Astrocyte of the cerebellum (primary cell): ENCODE measurements around the gene BICDL1.

Source experiments
- DNase-seq: peaks from one replicate; pipeline ENCODE4 v3.0.0-alpha.2; 2011; ENCODE audit warnings: low read depth
- H3K4me3 ChIP-seq: 2 replicates; pipeline ENCODE4 v1.5.1; 2011; ENCODE audit warnings: mild to moderate bottlenecking, low read depth, low read length, moderate library complexity
- in situ Hi-C: cut with HindIII; loops from 2 replicates; pipeline ENCODE4 v1.10.0; 2017; ENCODE audit warnings: low sequenced_read_pairs
- TF ChIP-seq, protein P1 (sequence below): IDR thresholded peaks from 2 replicates; pipeline ENCODE4 v1.5.1; 2012; ENCODE audit warnings: low read length, low read depth, moderate library complexity, mild to moderate bottlenecking; ENCODE audit errors: missing control alignments

The BICDL1 gene, protein sequence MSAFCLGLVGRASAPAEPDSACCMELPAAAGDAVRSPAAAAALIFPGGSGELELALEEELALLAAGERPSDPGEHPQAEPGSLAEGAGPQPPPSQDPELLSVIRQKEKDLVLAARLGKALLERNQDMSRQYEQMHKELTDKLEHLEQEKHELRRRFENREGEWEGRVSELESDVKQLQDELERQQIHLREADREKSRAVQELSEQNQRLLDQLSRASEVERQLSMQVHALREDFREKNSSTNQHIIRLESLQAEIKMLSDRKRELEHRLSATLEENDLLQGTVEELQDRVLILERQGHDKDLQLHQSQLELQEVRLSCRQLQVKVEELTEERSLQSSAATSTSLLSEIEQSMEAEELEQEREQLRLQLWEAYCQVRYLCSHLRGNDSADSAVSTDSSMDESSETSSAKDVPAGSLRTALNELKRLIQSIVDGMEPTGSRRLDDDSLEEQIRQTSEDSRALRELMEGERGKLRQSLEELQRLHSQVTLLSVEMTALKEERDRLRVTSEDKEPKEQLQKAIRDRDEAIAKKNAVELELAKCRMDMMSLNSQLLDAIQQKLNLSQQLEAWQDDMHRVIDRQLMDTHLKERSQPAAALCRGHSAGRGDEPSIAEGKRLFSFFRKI

DNA sequence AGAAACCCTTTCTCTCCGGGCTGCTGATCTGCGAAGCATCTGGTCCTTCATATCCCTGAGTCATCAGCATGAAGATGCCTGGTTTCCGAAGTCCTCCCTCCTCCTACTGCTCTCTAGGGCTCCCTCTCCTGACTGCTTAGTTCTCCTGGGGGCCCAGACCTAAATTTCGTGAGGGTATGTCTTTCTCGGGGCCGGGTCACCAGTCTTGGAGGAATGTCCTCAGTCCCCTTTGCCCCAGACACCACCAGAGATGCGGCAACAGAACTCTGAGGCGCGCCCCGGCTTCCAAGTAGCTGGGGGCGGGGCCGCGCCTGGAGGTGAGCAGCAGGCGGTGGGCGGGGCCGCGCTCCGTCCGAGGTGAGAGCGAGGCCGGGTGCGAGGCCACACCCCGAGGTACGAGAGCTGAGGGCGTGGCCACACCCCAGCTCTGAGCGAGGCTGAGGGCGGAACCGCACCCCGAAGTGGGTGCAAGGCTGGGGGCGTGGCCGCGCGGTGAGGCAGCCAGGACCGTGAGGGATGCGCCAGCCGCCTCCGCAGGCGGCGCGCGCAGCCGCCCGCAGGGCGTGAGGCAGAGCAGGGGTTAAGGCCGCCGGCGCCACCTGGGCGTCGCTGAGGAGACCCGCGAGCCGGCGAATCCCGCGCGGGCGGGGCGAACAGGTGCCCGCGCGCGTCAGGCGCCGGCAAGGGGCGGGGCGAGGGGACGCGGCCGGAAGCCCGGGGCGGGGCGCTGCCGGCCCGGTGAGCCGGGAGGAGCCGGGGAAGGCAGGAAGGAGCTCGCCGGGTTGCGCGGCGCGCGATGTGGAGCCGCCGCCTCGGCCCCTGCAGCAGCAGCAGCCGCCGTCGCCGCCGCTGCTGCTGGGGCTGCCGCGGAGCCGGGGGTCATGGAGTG lies at the start of gene BICDL1:
BICDL1 (plus strand) TSS at position 765 of the 889 bp plus-strand sequence. CDS start 633 bp downstream, outside the sequence.
- DNase-seq, result no peak
- H3K4me3 ChIP-seq, result peak within 1 kb of the TSS; percentile 42
- TF ChIP-seq, protein P1, sequence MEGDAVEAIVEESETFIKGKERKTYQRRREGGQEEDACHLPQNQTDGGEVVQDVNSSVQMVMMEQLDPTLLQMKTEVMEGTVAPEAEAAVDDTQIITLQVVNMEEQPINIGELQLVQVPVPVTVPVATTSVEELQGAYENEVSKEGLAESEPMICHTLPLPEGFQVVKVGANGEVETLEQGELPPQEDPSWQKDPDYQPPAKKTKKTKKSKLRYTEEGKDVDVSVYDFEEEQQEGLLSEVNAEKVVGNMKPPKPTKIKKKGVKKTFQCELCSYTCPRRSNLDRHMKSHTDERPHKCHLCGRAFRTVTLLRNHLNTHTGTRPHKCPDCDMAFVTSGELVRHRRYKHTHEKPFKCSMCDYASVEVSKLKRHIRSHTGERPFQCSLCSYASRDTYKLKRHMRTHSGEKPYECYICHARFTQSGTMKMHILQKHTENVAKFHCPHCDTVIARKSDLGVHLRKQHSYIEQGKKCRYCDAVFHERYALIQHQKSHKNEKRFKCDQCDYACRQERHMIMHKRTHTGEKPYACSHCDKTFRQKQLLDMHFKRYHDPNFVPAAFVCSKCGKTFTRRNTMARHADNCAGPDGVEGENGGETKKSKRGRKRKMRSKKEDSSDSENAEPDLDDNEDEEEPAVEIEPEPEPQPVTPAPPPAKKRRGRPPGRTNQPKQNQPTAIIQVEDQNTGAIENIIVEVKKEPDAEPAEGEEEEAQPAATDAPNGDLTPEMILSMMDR, result peak; percentile 35
- in situ Hi-C loops, result no loop called here

DNA sequence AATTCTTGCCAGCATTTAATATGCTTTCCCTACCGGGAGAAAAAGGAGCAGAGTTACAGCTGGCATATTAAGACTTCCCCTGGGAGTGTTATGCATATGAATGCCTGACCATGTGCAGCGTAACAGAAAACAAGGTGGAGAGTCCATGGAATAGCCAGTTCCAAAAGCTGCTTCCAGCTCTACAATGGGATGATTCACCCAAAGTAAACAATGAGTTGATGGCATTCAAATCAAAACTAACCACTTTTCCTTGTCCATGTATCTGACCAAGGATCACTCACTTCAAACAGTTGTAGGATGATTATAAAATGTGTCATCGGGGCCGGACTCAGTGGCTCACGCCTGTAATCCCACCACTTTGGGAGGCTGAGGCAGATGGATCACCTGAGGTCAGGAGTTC lies 48.1 kb upstream of the BICDL1 start:
- TF ChIP-seq, protein P1, result no peak
- in situ Hi-C loops, result no loop called here
- peak; percentile 16 for DNase-seq
- H3K4me3 ChIP-seq, result no peak overlapping the region

DNA sequence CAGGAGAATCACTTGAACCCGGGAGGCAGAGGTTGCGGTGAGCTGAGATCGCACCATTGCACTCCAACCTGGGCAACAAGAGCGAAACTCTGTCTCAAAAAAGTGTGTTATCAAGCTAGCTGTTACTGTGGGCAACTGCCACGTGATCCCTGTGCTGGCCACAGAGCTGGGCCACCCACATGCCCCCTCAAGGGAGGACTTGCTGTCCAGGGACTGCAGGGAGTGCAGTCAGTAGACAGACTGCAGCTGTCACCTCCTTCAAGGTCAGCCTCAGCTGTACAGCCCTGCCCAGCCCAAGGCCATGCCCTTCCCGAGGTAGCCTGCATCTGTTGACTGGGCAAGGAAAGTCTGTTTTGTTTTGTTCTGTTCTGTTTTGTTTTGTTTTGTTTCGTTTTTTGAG lies 46.6 kb upstream of the BICDL1 start:
- no peak for DNase-seq
- in situ Hi-C loops, result no loop called here
- no peak overlapping the region for H3K4me3 ChIP-seq
- TF ChIP-seq, protein P1, result no peak

DNA sequence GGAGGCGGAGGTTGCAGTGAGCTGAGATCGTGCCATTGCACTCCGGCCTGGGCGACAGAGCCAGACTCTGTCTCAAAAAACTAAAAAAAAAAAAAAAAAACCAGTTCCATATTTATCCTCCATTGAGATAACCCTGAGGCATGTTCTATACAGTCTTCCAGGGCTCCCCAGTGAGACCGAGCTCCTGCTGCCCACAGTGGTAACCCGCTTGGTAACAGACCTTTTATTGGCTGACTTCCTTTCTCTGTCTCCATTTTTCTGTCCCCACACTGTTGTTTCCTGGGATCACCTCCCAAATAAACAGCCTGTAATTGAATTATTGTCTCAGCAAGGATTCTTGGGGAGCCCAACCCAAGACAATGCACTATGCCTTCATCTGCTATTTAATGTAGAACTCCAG lies 42.8 kb upstream of the BICDL1 start:
- DNase-seq, result no peak
- TF ChIP-seq, protein P1, result no peak
- no peak overlapping the region for H3K4me3 ChIP-seq
- in situ Hi-C loops, result no loop called here

DNA sequence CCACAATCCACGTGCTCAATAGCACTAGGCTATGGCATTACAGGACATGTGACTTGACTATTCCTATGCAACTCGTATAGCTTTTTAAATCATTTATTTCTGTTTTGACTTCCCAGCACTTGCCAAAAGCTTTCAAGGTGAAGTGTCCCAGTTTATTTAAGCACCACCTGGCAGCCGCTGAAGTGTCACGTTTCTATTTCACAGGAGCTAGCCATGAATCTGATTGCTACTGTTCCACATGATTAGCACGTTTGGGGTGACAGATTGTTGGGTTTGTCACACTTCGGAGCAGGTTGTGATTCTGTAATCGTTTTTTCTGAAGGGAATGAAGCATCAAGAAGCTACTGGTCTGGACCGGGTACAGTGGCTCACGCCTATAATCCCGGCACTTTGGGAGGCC lies 39.9 kb upstream of the BICDL1 start:
- no peak for DNase-seq
- TF ChIP-seq, protein P1, result no peak
- H3K4me3 ChIP-seq, result no peak overlapping the region
- in situ Hi-C loops, result no loop called here

DNA sequence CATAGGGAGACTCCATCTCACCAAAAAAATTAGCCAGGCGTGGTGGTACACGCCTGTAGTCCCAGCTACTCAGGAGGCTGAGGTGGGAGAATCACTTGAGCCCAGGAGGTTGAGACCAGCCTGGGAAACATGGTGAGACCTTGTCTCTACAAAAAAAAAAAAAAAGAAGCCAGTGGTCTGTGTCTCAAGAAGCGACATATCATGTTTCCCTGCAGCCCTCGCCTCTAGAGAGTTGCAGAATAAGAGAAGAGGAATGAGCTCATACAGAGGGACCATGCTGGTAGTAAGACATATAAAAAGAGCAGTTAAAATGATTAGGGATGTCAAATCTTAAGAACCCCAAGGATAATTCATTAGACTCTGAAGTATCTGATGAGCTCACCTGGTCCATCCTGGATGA lies 39.4 kb upstream of the BICDL1 start:
- in situ Hi-C loops, result no loop called here

More for the DNA sequence above, 39.4 kb upstream of the BICDL1 start:
- no peak for DNase-seq
- TF ChIP-seq, protein P1, result no peak
- H3K4me3 ChIP-seq, result no peak overlapping the region
